AG04450 (cell line): ENCODE results near the gene FAM217B. TPM values are rescaled to one million over a fixed set of nuclear protein-coding genes. Genes with fewer than 3 reads are reported as not detected.

ENCODE experiments used
- CTCF ChIA-PET: fragments of 300-600, 350-600 bp; formaldehyde crosslinking; extraction: SDS; loops from one replicate; lab custom pipeline; 2022; ENCODE audit warnings: antibody characterized with exemption, inconsistent platforms; lab: Charles Lee
- POLR2A ChIA-PET: fragments of 350-600 bp; formaldehyde crosslinking; extraction: SDS; loops from one replicate; lab custom pipeline; 2021; ENCODE audit warnings: antibody characterized with exemption, inconsistent platforms; lab: Yijun Ruan, JAX
- DNase-seq: peaks from one replicate; pipeline ENCODE4 v3.0.0-alpha.2; 2011; ENCODE audit warnings: low read depth, low spot score
- H3K27ac ChIP-seq: one replicate; pipeline ENCODE4 v1.5.1; 2012; ENCODE audit warnings: low read depth, low read length, control low read depth
- H3K27me3 ChIP-seq: one replicate; pipeline ENCODE4 v1.6.0; 2012; ENCODE audit warnings: low read length; ENCODE audit not compliant: control insufficient read depth, insufficient read depth
- H3K4me3 ChIP-seq: 2 replicates; pipeline ENCODE4 v1.5.1; 2011; ENCODE audit warnings: mild to moderate bottlenecking, low read depth, low read length, control low read depth
- H3K9me3 ChIP-seq: 2 replicates; pipeline ENCODE4 v1.5.1; 2012; ENCODE audit warnings: low read length; ENCODE audit not compliant: control insufficient read depth, insufficient read depth
- polyA plus RNA-seq: library from polyadenylated mRNA; depleted of rRNA; stranded (reverse); fragments of >200 nt; gene quantifications from 2 replicates; pipeline ENCODE4 v1.2.3, GENCODE V29; 2011
- TF ChIP-seq, protein P1 (sequence below): IDR thresholded peaks from 2 replicates; pipeline ENCODE4 v1.5.1; 2011; ENCODE audit warnings: low read depth, low read length, control low read depth, inconsistent platforms

Gene FAM217B
- polyA plus RNA-seq, 1 experiment, result 11.7 TPM

DNA sequence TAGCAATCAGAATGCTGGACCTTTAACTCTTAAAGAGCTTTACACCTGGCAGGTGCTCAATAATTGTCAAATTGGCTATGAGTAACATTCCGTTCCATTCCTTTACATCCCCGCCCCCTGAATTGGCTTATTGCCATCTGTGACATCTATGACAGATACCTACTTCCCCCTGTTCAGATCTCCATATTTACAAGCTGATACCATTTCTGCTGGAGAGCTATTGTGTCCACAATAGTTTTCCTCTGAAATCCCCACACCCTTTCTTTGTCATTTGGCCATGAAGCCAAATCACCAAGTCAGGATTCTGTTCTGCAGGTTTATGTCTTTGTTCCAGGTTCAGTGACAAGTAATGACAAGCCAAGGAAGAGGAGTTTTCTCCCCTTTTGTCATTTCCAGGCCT lies 21.2 kb downstream of the FAM217B start:
- ChIA-PET CTCF (interaction anchor here (0.6 to 2.8 kb wide), 3 partner anchors 12 to 111 kb away, joined by 3 to 18 read pairs (median 3); no protein-coding TSS in a partner anchor), POLR2A (no interaction called here)
- TF ChIP-seq, protein P1, sequence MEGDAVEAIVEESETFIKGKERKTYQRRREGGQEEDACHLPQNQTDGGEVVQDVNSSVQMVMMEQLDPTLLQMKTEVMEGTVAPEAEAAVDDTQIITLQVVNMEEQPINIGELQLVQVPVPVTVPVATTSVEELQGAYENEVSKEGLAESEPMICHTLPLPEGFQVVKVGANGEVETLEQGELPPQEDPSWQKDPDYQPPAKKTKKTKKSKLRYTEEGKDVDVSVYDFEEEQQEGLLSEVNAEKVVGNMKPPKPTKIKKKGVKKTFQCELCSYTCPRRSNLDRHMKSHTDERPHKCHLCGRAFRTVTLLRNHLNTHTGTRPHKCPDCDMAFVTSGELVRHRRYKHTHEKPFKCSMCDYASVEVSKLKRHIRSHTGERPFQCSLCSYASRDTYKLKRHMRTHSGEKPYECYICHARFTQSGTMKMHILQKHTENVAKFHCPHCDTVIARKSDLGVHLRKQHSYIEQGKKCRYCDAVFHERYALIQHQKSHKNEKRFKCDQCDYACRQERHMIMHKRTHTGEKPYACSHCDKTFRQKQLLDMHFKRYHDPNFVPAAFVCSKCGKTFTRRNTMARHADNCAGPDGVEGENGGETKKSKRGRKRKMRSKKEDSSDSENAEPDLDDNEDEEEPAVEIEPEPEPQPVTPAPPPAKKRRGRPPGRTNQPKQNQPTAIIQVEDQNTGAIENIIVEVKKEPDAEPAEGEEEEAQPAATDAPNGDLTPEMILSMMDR, result no peak

DNA sequence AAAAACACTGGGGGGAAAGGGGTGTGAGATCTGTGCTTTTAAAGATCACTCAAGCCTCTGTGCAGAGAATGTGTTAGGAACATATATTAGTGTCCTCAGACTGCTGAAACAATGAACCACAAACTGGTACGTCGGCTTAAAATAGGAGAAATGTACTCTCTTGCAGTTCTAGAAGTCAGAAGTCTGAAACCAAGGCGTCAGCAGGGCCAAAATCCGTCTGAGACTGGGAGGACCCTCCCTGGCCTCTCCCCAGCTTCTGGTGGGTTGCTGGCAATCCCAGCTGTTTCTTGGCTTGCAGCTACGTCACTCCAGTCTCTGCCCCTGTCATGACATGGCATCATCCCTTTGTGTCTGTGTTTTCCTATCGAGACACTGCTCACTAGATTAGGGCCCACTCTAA lies 22.0 kb downstream of the FAM217B start:
- POLR2A ChIA-PET, result no interaction called here
- Histone ChIP-seq H3K27me3 (no peaks in the 10 kb centered on the region), H3K4me3 (no peak overlapping the region), H3K27ac (no peak overlapping the region), H3K9me3 (no peaks in the 10 kb centered on the region)
- DNase-seq, result no peak
- CTCF ChIA-PET, result interaction anchor here (1.3 to 2.8 kb wide), 2 partner anchors 13 to 112 kb away, joined by 3 to 18 read pairs; no protein-coding TSS in a partner anchor
- TF ChIP-seq, protein P1, result no peak

More for the DNA sequence above, 21.2 kb downstream of the FAM217B start:
- H3K4me3 ChIP-seq, result no peak overlapping the region
- H3K27me3 ChIP-seq, result no peaks in the 10 kb centered on the region
- H3K27ac ChIP-seq, result no peak overlapping the region
- no peak for DNase-seq
- H3K9me3 ChIP-seq, result no peaks in the 10 kb centered on the region

DNA sequence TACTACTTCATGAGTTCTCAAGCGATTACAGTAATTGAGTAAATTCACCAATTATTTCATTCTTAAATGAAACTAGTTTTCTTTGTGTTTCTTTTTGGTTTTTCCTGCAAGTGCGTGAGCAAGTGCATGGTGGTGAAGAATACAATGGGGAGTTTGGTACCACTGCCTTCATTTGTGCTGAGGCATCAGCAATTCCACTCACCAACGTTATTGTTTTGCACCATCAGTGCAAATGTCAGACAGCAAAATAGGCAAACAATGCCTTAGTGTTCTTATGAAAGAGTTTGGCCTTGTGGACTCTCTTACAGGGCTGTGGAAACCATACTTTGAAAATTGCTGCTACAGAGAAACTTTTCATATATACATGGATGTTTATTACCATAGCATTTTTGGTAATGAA lies 26.2 kb downstream of the FAM217B start:
- H3K4me3 ChIP-seq, result no peak overlapping the region
- TF ChIP-seq, protein P1, result no peak
- POLR2A ChIA-PET, result no interaction called here
- no peaks in the 10 kb centered on the region for H3K9me3 ChIP-seq
- no peaks in the 10 kb centered on the region for H3K27me3 ChIP-seq
- CTCF ChIA-PET, result interaction anchor here (0.6 to 1.1 kb wide), 2 partner anchors 32 to 424 kb away, joined by 3 read pairs; no protein-coding TSS in a partner anchor
- no peak overlapping the region for H3K27ac ChIP-seq
- no peak for DNase-seq

DNA sequence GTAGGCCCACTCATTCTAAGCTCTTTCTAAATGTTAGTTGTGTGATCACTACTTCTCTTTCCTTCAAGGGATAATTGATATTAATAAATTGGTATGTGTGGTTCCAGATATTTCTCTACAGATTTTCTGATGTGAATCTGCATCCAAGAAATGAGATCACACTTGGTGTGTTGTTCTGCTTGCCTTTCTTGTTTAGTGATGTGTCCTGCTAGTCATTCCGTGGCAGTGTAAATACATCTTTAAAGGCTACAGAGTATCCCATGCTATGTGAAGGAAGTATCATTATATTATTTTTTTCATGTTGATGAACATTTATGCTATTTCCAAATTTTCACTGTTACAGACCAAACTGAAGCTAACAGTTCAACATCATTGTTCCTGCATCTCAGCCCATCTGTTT lies 31.2 kb downstream of the FAM217B start:
- Histone ChIP-seq H3K27me3 (no peaks in the 10 kb centered on the region), H3K4me3 (no peak overlapping the region), H3K27ac (no peak overlapping the region), H3K9me3 (no peaks in the 10 kb centered on the region)
- TF ChIP-seq, protein P1, result no peak
- no peak for DNase-seq
- POLR2A ChIA-PET, result no interaction called here
- CTCF ChIA-PET, result interaction anchor here (1.6 kb wide), 1 partner anchor 37 kb away, joined by 4 read pairs; no protein-coding TSS in a partner anchor

DNA sequence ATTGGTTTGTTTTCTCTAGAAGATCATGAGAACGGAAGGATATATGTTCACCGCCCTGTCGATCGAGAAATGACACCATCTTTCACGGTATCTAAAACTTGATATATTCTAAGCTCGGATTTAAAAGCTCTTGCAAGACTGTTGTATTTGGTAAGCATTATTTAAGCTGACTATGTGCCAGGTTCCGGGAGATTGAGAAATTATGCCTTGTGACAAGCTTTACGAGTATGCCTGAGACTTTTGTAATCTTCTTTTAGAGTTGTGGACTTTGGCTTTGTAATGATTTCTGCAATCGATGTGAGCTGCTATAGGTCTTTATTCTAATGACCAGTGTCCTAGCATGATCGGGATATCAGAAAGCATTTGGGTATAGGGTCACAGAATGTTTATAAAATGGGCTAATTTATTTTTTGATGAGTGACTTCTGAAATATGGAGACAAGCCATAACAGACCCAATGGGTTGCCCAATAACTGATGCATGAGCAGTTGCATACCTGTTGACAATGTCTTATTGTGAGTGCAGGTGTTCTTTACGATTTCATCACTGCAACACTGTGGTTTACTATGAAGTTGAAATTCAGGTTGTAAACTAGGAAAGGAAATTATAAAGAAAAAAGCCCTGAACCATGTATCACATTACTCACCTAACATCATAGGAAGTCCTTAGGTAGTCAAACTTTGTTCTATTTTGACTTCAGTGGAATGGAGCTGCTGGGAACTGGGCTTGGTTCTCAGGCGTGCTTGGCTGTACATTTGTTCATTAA lies 32.0 kb downstream of the FAM217B start:
- POLR2A ChIA-PET, result no interaction called here

More for the DNA sequence above, 32.0 kb downstream of the FAM217B start:
- Histone ChIP-seq H3K27ac (no peak overlapping the region), H3K4me3 (no peak overlapping the region), H3K27me3 (no peaks in the 10 kb centered on the region), H3K9me3 (no peaks in the 10 kb centered on the region)
- CTCF ChIA-PET, result interaction anchor here (0.6 to 1.6 kb wide), 2 partner anchors 23 to 38 kb away, joined by 4 read pairs; no protein-coding TSS in a partner anchor
- no peak for DNase-seq
- TF ChIP-seq, protein P1, result no peak
